Stimulated activated CD4-positive, alpha-beta T cell treated with anti-CD3 and anti-CD28 coated beads, Interleukin-4, amount 100 ng/mL, for 4 hours (primary cell): ENCODE measurements around the gene POU2F2.

Experiments
- DNase-seq, 2 experiments: peaks; one replicate each; pipeline ENCODE4 v3.0.0-alpha.2; 2020

POU2F2 gene

DNA sequence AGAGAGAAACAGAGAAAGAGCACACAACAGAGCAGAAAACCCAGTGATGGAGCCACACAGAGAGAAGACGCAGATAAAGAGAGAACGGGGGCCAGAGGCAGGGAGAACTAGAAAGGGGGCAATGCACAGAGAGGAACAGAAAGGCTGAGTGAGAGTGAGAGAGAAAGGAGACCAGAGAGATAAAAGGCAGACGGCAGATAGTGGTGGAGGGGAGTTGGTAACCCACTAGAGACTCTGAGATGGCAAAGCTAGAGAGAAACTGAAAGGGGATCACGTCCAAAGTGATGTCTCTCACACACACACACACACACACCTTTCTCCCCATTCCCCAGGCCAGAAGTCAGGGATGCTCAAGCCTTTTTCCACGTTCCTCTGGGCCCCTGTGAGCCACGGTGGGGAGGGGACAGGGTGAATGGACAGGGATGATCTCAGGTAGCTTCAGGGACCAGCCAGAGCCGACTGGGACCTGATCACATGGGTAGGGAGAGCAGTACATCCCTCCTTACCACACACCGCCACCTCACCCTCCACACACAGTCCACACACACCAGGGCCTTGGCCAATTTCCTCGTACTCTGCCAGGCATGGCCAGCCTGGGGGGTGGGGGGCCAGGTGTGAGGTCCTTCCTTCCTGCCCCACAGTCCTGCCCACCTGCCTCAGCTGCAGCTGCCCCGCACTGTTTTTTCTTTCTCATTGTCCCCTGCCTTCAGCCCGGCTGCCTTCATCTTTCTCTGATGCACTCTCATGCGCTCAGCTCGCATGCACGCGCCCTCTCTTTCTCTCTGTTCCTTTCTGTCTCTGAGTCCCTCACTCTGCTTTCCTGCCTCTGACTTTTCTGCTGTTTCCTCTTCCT lies 22.5 kb upstream of the POU2F2 start:
- DNase-seq = no peak

DNA sequence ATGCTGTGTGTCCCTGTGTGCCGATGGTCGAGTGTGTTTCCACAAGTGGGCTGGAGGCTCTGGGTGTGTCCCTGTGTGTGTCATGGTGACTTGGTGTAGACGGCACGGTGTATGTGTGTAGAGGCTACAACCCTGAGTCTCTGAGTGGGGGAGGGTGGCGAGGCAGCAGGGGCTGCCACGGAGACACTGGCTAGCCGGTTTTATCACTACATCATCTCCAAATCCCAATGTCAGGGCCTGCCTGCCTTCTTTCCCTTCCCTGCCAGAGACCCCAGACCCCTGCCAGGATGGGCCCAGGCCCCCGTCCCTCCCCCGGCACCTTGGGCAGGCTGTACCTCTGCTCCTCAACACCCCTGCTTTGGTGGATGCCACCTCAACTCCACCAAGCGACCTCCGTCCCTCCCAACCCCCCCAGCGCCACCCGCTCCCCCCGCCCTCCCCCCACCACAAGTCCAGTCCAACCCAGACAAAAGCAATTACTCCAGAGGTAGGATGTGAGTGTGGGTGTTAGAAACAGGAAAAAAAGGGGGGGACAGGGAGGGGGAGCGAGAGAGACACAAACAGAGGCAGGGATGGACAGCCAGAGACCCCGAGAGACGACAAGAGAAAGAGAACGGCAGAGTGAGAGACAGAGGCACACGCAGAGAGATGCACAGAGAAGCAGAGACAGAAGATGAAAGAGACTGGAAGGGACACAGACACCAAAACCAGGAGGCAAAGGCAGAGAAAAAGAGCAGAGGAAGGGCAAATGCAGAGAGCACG lies 21.6 kb upstream of the POU2F2 start:
- no peak for DNase-seq

DNA sequence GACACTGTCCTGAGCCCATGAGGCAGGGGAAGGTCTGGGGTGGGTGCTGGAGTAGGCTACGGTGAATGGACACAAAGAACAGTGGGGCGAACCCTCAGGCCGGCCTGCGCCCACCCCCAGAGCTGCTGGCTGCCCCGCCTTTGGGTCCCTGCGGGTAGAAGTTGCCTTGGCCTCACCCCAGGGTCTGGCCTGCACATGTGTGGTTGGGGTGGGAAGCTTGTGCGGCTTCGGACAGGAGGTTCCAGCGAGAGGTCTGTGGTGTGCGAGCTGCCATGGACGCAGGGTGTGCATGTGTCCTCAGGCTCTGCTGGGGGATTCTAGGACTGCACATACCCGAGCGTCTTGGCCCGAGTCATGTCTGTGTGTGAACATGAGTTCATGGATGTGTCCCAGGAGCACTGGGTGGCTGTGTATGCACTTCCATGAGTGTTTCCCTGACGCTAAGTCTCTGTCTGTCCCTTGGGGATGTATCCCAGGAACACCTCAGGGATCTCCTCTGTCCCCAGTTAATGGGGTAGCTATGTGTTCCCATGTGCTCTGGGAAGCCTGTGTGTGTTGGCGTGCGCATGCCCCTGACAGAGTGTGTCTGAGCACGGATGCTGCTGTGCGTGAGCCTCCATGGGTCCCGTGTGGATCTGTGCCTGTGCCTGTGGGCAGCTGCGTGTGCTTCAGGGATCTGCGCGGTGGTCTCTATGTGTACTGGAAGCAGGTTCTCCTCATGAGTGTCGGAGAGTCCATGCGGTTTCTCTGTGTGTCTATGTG lies 20.8 kb upstream of the POU2F2 start:
- no peak for DNase-seq

DNA sequence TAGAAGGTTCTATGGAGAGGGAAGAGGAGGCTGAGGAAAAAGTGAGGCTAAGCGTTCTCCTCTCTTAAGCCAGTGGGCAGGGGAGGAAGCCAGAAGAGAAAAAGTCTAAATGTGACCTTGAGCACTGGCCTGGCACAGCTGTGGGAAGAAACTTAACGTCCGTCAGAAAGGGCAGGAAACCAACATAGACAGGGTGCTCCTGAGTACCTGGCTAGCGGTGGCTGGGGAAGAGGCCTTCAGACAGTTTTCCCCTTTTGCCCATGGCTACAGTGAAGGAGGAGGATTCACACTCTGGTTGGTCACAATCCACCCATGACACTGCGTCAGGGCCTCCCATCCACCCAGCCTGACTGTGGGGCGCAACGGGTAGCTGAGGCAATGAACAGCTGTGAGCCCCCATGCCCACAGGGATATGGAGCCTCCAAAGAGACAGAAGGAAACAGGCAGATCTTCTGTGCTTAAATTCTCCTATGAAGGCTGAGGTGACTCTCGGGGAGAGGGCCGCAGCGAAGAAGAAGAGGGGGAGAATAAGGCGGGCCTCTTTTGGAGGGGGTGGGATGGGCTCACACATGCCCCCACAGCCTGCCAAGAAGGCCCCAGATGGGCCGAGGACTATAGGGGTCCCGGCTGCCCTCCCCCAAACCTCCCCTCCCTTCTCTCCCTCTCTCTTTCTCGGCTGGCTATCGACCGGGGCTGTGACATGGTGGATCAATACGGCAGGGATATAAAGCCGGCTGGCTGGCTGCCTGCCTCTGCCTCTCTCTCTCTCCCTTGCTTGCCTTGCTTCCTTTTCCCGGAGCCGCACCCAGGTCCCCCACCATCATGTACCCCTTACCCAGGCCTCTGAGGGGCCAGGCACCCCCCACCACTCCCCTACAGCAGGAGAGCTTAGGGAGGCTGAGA lies 19.8 kb upstream of the POU2F2 start:
- no peak for DNase-seq

DNA sequence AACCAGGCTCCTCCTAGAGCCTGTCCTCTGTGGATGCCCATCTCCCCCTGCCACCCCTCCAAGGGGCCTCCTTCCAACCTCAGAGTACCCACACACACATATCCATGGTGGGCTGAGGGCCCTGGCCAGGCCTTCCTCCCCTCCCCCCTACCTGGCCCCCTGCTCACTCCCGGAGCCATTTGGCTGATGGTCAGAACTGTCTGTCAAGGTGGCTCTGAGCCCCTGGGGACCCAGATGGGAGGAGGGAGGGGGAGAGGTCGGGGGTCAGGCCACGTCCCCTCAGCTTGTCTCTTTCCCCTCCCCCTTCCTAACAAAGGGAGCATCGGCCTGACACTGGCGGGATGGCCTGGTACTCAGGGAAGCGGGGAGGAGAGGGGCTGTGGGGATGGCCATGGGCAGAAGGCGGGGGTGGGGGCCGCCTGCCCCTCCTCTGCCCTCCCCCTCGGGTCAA lies 18.7 kb upstream of the POU2F2 start:
- no peak for DNase-seq

DNA sequence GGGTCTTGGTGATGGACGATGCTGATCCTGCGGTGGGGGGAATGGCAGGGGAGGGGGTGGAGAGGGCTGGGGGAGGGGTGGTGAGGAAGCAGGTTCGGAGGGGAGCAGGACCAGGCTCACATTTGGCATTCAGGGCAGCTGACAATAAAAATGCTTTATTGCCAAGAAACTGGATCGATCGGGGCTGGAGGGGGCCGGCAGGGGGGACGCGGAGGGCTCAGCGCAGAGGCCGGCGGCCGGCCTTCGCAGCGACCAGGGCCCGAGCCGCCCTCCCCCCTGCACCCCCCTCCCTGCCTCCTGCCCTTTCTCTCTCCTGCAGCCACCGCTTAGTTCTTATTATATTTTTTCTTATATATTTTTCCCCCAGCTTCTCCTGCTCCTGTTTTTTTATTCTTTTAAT lies 18.1 kb upstream of the POU2F2 start:
- DNase-seq = no peak

DNA sequence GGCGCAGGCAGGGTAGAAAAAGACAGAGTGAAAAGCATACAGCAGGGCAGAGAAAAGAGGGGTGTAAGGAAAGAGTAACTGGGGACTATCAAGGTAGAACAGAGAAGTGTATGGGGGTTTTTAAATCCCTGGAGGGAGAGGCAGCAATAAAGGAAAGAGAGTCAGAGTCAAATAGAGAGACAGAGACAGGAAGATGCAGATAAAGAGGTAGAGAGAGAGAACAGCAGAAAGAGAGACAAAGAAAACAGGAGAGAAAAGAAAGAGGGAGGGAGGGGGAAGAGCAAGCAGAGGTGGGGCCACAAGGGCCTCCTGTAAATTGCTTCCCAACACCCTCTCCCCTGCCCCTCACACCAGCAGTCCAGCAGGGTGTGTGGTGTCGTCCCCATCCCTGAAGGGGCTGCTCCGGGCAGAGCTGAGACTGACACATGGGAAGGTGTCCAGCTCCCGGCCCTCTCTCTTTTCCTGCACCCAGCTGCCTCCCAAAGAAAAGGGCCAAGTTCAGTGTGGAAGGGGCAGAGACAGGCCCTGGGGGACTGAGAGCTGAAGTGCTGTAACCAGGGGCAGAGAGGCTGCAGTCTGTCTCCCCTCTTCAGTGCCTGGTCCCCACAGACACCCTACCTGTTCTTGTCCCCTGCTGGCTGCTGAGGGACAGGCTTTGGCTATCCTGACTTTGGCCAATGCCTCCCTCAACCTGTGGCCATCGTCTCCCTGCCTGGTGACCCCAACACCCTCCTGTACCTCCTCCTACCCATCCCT lies 17.4 kb upstream of the POU2F2 start:
- DNase-seq = no peak

DNA sequence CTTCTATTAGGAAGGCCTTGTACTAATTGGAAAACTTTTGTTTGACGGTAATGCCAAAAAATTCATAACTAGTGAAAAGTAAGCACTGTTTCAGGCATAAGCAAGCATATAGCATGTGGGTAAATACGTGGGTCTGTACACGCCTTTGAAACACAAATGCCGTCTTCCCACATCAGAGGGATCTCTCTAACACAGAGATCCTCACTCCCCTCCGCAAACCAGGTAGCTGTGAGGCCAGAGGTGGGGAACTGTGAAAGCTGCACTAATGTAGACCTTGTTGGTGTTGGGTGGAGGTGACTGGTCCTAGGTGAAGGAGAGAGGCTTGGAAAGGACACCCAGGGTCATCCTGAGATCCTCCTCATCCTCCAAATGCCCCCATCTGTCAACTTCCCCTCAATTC lies 16.0 kb upstream of the POU2F2 start:
- DNase-seq = no peak

DNA sequence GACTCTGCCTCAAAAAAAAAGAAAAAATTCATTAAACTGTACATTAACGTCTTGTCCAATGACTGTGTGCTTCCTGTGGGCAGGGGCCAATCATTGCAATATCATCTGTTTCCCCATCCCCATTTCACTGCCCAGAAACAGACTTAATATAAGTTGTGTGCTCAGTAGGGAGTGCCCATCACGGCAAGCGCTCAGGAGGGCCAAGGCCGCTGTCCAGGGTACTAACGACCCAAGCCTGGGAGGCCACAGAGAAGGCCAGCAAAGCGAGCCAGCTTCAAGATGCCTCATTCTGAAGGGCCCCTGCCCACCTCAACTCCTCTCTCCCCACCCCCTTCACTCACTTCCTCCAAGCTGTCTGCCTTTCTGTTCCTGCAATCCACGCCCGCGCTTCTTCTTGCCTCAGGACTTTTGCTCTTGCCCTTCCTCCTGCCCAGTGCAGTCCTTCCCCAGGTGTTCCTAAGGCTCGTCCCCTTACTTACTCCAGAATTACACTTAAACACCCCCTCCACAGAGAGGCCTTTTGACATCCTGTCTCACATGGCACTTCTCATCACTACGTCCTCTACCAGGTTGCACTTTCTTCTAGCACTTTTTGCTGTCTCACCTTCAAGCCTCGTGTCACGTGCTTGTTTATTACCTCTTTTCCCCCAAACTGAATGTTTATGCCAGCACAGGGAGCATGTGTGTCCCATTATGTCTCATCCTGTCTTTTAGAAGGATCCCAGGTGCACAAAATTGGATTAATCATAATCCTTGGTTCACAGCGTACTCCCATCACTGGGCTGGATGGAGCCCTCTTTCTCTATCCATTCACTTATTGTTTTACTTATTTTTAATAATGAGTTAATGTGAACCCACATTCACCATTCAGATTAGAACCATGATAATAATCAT lies 11.3 kb upstream of the POU2F2 start:
- no peak for DNase-seq

DNA sequence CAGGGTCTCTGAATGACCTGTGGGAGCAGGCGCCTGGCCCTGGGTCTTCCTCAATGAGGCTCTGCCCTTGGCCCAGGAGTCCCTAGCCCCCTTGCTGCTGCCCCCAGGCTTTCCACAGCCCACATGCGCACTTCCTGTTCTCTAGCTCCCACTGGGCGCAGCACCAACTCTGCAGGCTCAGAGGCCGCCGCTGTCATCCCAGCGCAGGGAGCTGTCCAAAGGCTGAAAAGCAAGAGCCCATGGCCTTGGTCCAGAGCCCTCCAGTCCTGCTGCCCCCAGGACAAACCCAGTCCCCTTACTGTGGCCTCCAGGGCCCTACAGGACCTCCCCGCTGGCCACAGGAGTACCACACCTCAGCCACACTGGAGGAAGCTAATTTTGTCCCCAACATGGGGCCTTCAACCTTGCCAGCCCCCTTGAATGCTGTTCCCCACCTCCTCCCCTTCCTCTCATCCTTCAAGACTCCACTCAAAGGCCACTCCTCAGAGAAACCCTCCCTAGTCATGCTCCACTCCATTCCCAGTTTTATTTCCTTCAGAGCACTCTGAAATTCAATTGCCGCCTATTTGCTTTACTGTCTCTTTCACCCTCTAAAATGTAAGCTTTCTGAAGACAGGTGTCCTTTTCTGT lies 8.0 kb upstream of the POU2F2 start:
- DNase-seq = no peak

DNA sequence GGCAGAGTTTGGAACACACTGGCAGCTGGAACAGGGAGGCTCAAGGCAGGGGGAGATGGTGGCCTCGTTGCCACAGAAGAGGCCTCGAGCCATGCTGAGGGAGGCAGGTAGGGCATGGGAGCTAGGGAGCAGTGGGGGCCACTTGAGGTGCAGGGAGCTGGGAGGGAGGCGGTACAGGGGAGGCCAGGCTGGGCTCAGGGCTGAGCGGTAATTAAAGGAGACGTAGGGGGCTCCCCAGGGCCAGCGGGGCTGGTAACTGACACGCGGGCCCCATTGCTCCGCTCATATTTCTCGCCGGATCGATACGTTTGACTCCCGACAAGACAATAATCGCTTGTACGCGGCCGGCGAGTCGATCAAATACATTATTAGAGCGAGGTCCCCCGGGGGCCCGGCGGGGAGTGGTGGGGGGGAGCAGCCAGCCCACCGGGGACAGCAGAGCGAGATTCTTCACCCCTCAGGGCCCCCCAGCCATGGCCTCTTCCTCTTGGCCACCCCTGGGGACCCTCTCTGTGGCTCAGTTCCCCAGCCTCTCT lies 2.4 kb upstream of the POU2F2 start:
- DNase-seq = no peak

DNA sequence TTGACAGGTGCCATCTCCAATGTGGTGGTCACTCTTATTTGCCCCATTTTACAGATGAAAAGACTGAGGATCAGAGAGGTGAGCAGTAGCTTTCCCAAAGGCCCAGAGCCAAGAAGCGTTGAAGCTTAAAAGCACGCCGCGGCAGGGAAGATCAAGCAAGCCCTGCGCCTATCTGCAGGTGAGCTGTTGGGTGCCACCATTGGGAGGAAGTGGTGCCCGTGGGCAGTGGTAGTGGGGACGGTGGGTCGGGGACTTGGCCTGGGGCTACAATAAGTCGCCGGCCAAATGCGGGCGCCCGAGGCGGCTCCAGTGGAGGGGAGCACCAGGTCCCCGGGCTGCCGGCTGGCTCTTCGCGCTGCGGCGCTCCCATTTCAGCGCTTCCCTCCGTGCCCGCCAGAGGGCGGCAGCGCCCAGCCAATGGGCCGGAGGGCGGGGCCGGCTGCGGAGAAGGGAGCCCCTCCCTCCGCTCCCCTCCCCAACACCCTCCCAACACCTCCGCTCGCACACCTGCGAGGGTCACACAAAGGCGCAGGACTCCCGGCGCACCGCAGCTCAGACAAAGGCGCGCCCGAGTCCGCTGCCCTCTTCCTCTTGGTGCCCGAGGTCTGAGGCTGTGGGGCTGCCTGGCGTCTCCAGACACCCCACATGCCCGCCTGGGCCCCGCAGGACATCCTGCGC lies 744 bp upstream of the POU2F2 start:
- DNase-seq = peak; percentile 80 to 87

DNA sequence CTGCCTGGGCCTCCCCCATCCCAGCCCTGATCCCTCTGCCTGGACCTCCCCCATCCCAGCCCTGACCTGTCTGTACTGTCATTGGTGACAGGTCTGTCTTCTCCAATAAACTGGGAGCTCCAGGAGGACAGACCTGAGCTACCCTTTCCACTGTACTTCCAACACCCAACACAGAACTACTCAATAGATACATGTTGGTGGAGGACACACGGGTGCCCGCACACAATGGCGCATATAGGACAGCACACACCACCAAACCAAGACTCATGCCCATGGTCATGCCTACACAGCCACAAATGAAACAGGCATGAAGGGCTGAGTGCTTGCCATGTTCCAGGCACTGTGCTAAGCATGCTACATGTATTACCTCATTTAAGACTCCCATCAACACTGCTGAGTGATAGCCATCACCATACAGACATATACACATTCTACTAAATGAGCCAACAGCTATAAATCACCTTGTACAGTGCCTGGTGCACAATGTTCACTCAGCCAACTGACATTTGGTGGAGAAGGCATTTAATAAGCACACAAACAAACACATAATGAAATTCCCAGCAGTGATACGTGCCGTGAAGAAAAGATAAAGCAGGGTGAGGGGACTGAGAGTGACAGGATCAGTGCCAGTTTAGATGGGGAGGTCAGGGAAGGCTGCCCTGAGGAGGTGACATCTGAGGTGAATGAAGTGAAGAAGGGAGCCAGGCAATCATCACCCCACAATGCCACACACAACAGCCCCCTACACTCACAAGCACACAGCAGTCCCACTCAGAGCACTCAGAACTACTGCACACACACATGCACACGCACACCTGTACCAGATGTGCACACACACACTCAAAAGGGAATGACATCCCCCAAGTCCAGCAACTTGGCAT lies 857 bp downstream of the POU2F2 start:
- no peak for DNase-seq

DNA sequence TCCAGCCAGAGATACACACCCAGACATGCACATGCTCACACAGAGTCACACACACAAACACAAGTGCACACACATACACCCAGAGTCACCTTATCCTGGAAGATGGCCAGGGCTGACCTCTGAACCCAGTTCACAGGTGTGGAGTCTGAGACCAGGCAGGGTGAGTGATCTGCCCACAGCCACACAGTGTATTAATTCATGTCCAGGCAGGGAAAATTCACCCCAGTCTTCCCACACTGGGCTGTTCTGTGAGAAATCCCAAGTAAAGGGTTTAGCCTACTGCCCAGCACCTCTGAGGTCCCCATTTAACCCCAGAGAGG lies 2.0 kb downstream of the POU2F2 start:
- DNase-seq = no peak

DNA sequence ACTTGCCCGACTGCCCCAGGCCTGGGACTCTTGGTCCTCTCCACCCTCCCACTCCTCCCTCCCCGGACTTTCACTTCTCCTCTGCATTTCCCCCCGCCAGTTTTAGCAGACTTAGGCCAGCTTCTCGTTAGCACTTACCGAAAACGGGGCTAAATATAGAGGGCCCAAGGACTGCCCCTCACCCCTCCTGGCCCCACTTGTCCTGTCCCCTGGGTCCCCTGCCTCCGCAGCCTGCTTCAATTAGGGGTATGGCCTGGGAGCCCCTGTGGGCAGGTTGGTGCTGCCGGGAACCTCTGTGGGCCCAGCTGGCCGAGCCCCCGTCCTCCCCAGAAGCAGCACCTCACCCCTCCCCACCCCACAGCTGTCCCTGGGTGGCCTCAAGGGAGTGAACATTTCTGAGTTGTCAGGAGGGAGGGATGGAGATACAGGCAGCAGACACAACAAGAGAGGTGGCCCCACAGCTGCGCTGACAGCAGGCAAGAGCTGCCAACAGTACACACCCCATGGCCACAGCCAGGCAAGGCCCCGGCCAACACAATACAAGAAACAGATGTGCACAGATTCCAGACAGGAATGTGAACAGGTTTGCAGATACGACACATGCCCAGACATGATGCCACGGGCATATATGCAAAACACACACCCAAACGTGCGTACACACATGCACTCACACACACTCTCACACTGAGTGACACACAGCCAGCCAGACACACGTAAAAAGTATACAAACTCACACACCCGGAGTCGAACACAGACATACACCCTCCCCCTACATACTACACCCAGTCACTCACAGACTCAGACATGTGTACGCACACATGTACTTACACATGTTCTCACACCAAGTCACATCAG lies 2.6 kb downstream of the POU2F2 start:
- DNase-seq = no peak

DNA sequence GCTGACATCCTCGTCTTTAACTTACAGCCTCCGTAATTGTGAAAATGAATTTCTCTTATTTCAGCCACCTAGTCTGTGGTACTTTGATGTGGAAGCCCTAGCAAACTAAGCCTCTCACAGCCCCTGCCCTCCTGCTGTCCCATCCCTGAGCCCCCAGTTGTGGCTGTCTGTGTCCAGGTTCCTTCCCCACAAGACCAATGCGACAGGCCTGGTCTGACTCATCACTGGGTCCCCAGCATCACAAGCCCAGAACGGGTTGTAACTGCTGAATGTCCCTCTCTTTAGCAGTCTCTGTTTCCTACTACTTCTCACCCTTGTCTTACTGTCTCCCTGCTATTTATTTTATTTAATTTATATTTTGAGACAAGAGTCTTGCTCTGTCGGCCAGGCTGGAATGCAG lies 5.7 kb downstream of the POU2F2 start:
- DNase-seq = no peak

DNA sequence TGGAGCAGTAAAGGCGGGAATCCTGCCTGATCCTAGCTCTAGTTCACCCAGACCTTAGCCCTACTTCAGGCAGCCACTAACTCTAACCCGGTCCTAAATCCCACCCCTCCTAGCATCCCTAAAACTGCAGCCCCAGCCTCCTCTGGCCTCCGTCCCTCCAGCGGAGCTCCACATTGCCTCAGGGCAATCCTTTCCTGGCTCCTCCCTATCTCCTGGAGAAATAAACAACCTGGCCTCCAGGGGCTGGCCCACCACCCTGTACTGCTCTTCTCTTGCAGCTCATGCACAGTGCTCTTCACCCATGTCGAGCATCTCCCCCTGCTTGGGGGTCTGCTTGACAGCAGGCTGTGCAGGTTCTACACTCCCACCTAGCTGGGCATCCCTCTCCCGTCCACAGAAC lies 6.7 kb downstream of the POU2F2 start:
- no peak for DNase-seq
